Gastroesophageal sphincter (tissue), 3 donors: ENCODE data around the gene CPEB3.

Source experiments
- CTCF ChIP-seq, 4 experiments: fragments of 200-600 bp in 2 of 4; fragments of 450-650 bp in 2 of 4; sonication (generic) in 1 of 4; IDR thresholded peaks; one replicate each; pipeline ENCODE4 v1.5.1; 2017 to 2019; ENCODE audit warnings: antibody characterized with exemption in 4 of 4, mild to moderate bottlenecking in 2 of 4, moderate library complexity in 2 of 4
- EP300 ChIP-seq: sonication (generic); formaldehyde crosslinking; IDR thresholded peaks from one replicate; pipeline ENCODE4 v1.6.1; 2017; ENCODE audit warnings: antibody characterized with exemption, mild to moderate bottlenecking
- POLR2AphosphoS5 ChIP-seq: sonication (generic); formaldehyde crosslinking; IDR thresholded peaks from one replicate; pipeline ENCODE4 v1.6.1; 2017; ENCODE audit warnings: antibody characterized with exemption

- TF ChIP-seq CTCF (IDR thresholded peaks at IDR 0.05) (no peak), POLR2AphosphoS5 (no peak), EP300 (no peak)
These were observed 115.7 kb downstream of the CPEB3 start for GRCh38 chr10:92175164-92175563.
